ENCODE data around the gene GGTA1. TPM values are rescaled to one million over a fixed set of nuclear protein-coding genes. Genes with fewer than 3 reads are reported as not detected.
A peak's percentile ranks its signal among the peaks of the same experiment; 100 is the strongest.

GGTA1 gene
- total and polyA plus RNA-seq, 2 of the 8 experiments (the other 6 are each of a cell fraction or from before 2014, with no cell fraction given) = not detected

GRCh38 chr9:121439711-121440664 lies 59.7 kb downstream of the GGTA1 start:
- Histone ChIP-seq H3K9me3 (ENCODE audit: insufficient read depth in 2 of 2, low read depth in 1 of 2, low read length in 1 of 2) (no peaks in the 10 kb centered on the region), H3K27ac (ENCODE audit: low read depth, low read length) (no peak overlapping the region), H4K91ac (replicated peaks; ENCODE audit: insufficient read length, low read length) (no peak overlapping the region), H2BK120ac (replicated peaks; ENCODE audit: low read depth, low read length) (no peak overlapping the region), H3K79me2 (ENCODE audit: control insufficient read depth in 1 of 2, insufficient read depth in 2 of 2, low read length in 2 of 2) (no peaks in the 10 kb centered on the region), H4K20me1 (replicated peaks in 1 of 2; ENCODE audit: control insufficient read depth in 1 of 2, insufficient read depth in 2 of 2, low read length in 2 of 2) (no peaks in the 10 kb centered on the region), H3K9ac (replicated peaks in 1 of 4; ENCODE audit: extremely low read depth in 1 of 4, low read depth in 3 of 4, low read length in 3 of 4) (no peak overlapping the region), H3K14ac (ENCODE audit: insufficient read length) (no peak overlapping the region), H2BK15ac (ENCODE audit: low read length) (no peak overlapping the region), H3K4me3 (ENCODE audit: extremely low read depth in 1 of 4, insufficient read depth in 2 of 4, low read depth in 3 of 4, low read length in 4 of 4) (no peak overlapping the region), H3K79me1 (ENCODE audit: low read depth, low read length) (no peaks in the 10 kb centered on the region), H2AFZ (ENCODE audit: low read length) (no peak overlapping the region), H2BK20ac (ENCODE audit: low read length) (no peak overlapping the region), H3K23ac (ENCODE audit: insufficient read length) (no peak overlapping the region), H2BK5ac (ENCODE audit: low read depth, low read length) (no peak overlapping the region), H3K18ac (ENCODE audit: extremely low read depth, low read length) (no peak overlapping the region), H2AK5ac (ENCODE audit: low read depth, low read length) (no peak overlapping the region), H3K23me2 (ENCODE audit: low read depth, low read length) (no peaks in the 10 kb centered on the region), H4K5ac (ENCODE audit: insufficient read length, low read depth, low read length) (no peak overlapping the region), H3K36me3 (ENCODE audit: control insufficient read depth in 2 of 4, insufficient read depth in 4 of 4, low read length in 3 of 4) (no peaks in the 10 kb centered on the region), H3K27me3 (replicated peaks in 1 of 4; ENCODE audit: control insufficient read depth in 3 of 4, extremely low read depth in 1 of 4, insufficient read depth in 3 of 4, low read length in 3 of 4) (no peaks in the 10 kb centered on the region; a peak in 1 of 7 replicates), H2BK12ac (ENCODE audit: low read depth, low read length) (no peak overlapping the region), H4K8ac (ENCODE audit: extremely low read depth, insufficient read depth, low read length) (no peak overlapping the region), H3K4me1 (replicated peaks in 1 of 4; ENCODE audit: control insufficient read depth in 3 of 4, insufficient read depth in 4 of 4, low read length in 3 of 4) (no peaks in the 10 kb centered on the region), H3K4me2 (ENCODE audit: insufficient read depth in 1 of 2, low read depth in 2 of 2, low read length in 2 of 2) (no peak overlapping the region), H3K4ac (replicated peaks; ENCODE audit: insufficient read length, low read depth, low read length) (no peak overlapping the region), H3K56ac (replicated peaks; ENCODE audit: insufficient read length, low read depth, low read length) (no peak overlapping the region)
- DNase-seq (ENCODE audit: low read depth in 1 of 2, low spot score in 2 of 2) (no peak), FAIRE-seq (no peak)
- ChIA-PET CTCF (ENCODE audit: partially characterized antibody) (interaction anchor here (0.6 to 3.5 kb wide), 25 partner anchors 8 to 384 kb away, joined by 3 to 20 read pairs (median 4); no protein-coding TSS in a partner anchor), POLR2A (ENCODE audit: partially characterized antibody) (no interaction called here)
- 82% methylated on average over 8 of the region's 8 CpGs; no CpG with 5 or more reads in 1 of the 2 experiments for WGBS, 2 experiments (ENCODE audit: extremely low coverage in 1 of 2, insufficient coverage in 1 of 2, insufficient read length in 1 of 2, insufficient replicate concordance in 2 of 2, low coverage in 1 of 2, low lambda C conversion rate in 2 of 2, missing lambda C conversion rate in 1 of 2)
- TF ChIP-seq EGR1 (IDR thresholded peaks at IDR 0.05; ENCODE audit: borderline replicate concordance, low read depth, low read length) (no peak), SP4 (IDR thresholded peaks at IDR 0.05; ENCODE audit: low read length) (no peak), NRF1 (IDR thresholded peaks at IDR 0.05; ENCODE audit: low read depth, low read length) (no peak), CBX8 (IDR thresholded peaks at IDR 0.05; ENCODE audit: borderline replicate concordance, low read depth, low read length) (no peak), RXRA (IDR thresholded peaks at IDR 0.05; ENCODE audit: insufficient read depth, low read depth, low read length) (no peak), TAF1 (IDR thresholded peaks at IDR 0.05; ENCODE audit: low read depth, low read length) (no peak), RAD21 (IDR thresholded peaks at IDR 0.05 in 1 of 2, conservative IDR thresholded peaks at IDR 0.05 in 1 of 2; ENCODE audit: low read depth in 2 of 2, low read length in 2 of 2) (peak in 1 of 2 experiments; percentile 40; a peak in 2 of 4 replicates), TAF7 (optimal IDR thresholded peaks at IDR 0.05; ENCODE audit: borderline replicate concordance, low read depth, low read length) (no peak), SUZ12 (IDR thresholded peaks at IDR 0.05; ENCODE audit: low read length) (no peak), NANOG (IDR thresholded peaks at IDR 0.05; ENCODE audit: insufficient read depth, low read depth, low read length, poor library complexity, severe bottlenecking) (no peak), RBBP5 (IDR thresholded peaks at IDR 0.05; ENCODE audit: borderline replicate concordance, low read depth, low read length) (no peak), CREB1 (IDR thresholded peaks at IDR 0.05) (no peak)

Measured in H1 (cell line).